ENCODE results near the gene SCMH1.

Gene SCMH1

GRCh38 chr1:41098730-41099460, 143.2 kb downstream of the SCMH1 start:
- Histone ChIP-seq H3K9me3 (no peaks in the 10 kb centered on the region), H3K4me3 (ENCODE audit: low read depth, low read length) (no peak overlapping the region), H3K4me1 (no peaks in the 10 kb centered on the region), H3K27me3 (no peaks in the 10 kb centered on the region), H3K36me3 (no peaks in the 10 kb centered on the region)
- no peak for DNase-seq
- TF ChIP-seq CTCF (IDR thresholded peaks at IDR 0.05; ENCODE audit: low read depth, low read length): no peak

- Histone ChIP-seq H3K4me3 (ENCODE audit: low read depth, low read length) (no peak overlapping the region), H3K36me3 (no peaks in the 10 kb centered on the region), H3K27me3 (no peaks in the 10 kb centered on the region), H3K4me1 (no peaks in the 10 kb centered on the region), H3K9me3 (no peaks in the 10 kb centered on the region)
- no peak for TF ChIP-seq CTCF (IDR thresholded peaks at IDR 0.05; ENCODE audit: low read depth, low read length)
- DNase-seq: no peak
Observed at GRCh38 chr1:41097105-41097504, 145.0 kb downstream of the SCMH1 start.

DNA sequence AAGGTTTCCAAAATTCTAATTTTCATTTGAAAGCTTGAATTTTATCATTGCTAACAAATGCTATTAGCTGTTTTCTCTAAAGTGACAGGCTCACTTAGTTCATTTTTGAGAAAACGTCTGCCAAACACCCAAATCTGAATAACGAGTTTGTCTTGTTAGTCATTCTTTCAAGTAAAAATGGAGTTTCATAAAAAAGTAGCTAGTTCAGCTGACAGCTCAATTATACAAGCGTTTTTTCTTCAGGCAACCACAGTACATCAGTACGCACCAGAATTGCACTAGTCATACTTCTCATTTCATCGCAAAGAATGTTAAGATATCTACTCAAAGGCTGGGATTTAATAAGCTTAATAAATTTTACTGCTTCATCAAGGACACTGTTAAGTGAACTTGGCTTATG, 148.3 kb downstream of the SCMH1 start:
- H3K27me3 ChIP-seq: no peaks in the 10 kb centered on the region
- H3K4me1 ChIP-seq: no peaks in the 10 kb centered on the region
- H3K4me3 ChIP-seq (ENCODE audit: low read depth, low read length): no peak overlapping the region
- no peak for DNase-seq
- H3K36me3 ChIP-seq: no peaks in the 10 kb centered on the region
- no peaks in the 10 kb centered on the region for H3K9me3 ChIP-seq
- no peak for TF ChIP-seq CTCF (IDR thresholded peaks at IDR 0.05; ENCODE audit: low read depth, low read length)

DNA sequence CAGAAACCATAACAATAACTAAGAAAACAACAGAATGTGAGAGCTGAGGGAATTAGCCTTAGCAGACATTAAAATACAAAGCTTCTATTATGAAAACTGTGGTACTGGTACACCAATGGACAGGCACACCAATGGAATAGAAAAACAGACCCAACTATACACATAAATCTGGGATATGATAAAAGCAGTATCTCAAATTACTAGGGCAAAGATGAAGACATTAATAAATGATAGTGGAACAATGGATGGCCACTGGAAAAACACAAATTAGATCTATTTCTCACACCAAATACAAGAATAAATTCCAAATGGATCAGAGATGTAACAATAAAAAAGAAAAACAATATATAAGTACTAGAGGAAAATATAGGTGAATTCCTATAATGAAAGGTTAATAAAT, 155.2 kb downstream of the SCMH1 start:
- no peaks in the 10 kb centered on the region for H3K9me3 ChIP-seq
- H3K4me3 ChIP-seq (ENCODE audit: low read depth, low read length): no peak overlapping the region
- no peaks in the 10 kb centered on the region for H3K27me3 ChIP-seq
- no peaks in the 10 kb centered on the region for H3K4me1 ChIP-seq
- TF ChIP-seq CTCF (IDR thresholded peaks at IDR 0.05; ENCODE audit: low read depth, low read length): no peak
- H3K36me3 ChIP-seq: no peaks in the 10 kb centered on the region
- DNase-seq: no peak

GRCh38 chr1:41078616-41079015, 163.5 kb downstream of the SCMH1 start:
- no peaks in the 10 kb centered on the region for H3K36me3 ChIP-seq
- no peaks in the 10 kb centered on the region for H3K4me1 ChIP-seq
- no peak for DNase-seq
- no peak overlapping the region for H3K4me3 ChIP-seq (ENCODE audit: low read depth, low read length)
- TF ChIP-seq CTCF (IDR thresholded peaks at IDR 0.05; ENCODE audit: low read depth, low read length): no peak
- H3K9me3 ChIP-seq: no peaks in the 10 kb centered on the region
- no peaks in the 10 kb centered on the region for H3K27me3 ChIP-seq

GRCh38 chr1:41078193-41078592, 163.9 kb downstream of the SCMH1 start:
- Histone ChIP-seq H3K9me3 (no peaks in the 10 kb centered on the region), H3K4me1 (no peaks in the 10 kb centered on the region), H3K36me3 (no peaks in the 10 kb centered on the region), H3K27me3 (no peaks in the 10 kb centered on the region), H3K4me3 (ENCODE audit: low read depth, low read length) (no peak overlapping the region)
- no peak for TF ChIP-seq CTCF (IDR thresholded peaks at IDR 0.05; ENCODE audit: low read depth, low read length)
- no peak for DNase-seq

Data from BE2C (cell line).